Measurements from ENCODE around the gene CD276. TPM values are rescaled to one million over a fixed set of nuclear protein-coding genes. Genes with fewer than 3 reads are reported as not detected.

The CD276 gene
- polyA plus RNA-seq, 1 donor from 2014 or later: 70.4 TPM

DNA sequence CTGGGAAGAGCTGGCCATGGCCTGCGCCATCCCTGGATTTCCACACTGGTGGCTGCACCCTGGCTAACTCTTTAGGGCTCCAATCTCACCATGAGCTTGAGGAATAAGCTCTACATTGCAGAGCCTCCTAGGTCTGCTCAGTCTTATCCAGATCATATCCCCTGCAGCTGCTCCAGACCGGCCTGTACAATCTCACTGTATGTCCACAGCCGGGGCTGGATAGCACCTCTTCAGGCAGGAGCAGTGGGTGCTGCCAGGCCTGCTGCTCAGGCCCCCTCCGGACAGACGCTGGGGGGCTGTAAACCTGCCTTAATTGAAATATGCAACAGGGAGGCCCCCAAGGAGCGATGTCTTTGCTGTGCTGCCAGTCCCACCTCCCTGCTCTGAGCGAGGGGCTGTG, 53.4 kb downstream of the CD276 start:
- H3K9me2 ChIP-seq (ENCODE audit: insufficient read depth, low read length): no peaks in the 10 kb centered on the region
- H2AFZ ChIP-seq (ENCODE audit: low read depth, low read length): no peak overlapping the region
- H3F3A ChIP-seq (ENCODE audit: insufficient read depth, low read length, poor library complexity, severe bottlenecking): no peaks in the 10 kb centered on the region
- H3K4me2 ChIP-seq (ENCODE audit: low read length): no peak overlapping the region
- H3K36me3 ChIP-seq (ENCODE audit: insufficient read depth, low read length): no peaks in the 10 kb centered on the region
- H3K4me3 ChIP-seq (ENCODE audit: low read length): no peak overlapping the region
- H3K27ac ChIP-seq (ENCODE audit: low read length): no peak overlapping the region
- no peaks in the 10 kb centered on the region for H4K20me1 ChIP-seq (ENCODE audit: insufficient read depth)
- H3K79me2 ChIP-seq (replicated peaks; ENCODE audit: insufficient read depth, low read length): no peaks in the 10 kb centered on the region
- no peaks in the 10 kb centered on the region for H3K9me3 ChIP-seq (ENCODE audit: low read length)
- H3K9ac ChIP-seq (ENCODE audit: low read length): no peak overlapping the region
- H3K27me3 ChIP-seq (ENCODE audit: insufficient read depth, low read depth, low read length): no peaks in the 10 kb centered on the region
- TF ChIP-seq POLR2AphosphoS5 (IDR thresholded peaks at IDR 0.05) (no peak), SMC3 (conservative IDR thresholded peaks at IDR 0.05; ENCODE audit: poor library complexity) (no peak), RAD21 (conservative IDR thresholded peaks at IDR 0.05) (no peak), EZH2 (IDR thresholded peaks at IDR 0.05; ENCODE audit: borderline replicate concordance, insufficient read depth, low read length, poor library complexity, severe bottlenecking) (no peak), EP300 (conservative IDR thresholded peaks at IDR 0.05; ENCODE audit: poor library complexity, severe bottlenecking) (no peak), MXI1 (conservative IDR thresholded peaks at IDR 0.05; ENCODE audit: poor library complexity, severe bottlenecking) (no peak), TAF1 (IDR thresholded peaks at IDR 0.05; ENCODE audit: low read depth) (no peak)
- TF ChIP-seq, protein P1, sequence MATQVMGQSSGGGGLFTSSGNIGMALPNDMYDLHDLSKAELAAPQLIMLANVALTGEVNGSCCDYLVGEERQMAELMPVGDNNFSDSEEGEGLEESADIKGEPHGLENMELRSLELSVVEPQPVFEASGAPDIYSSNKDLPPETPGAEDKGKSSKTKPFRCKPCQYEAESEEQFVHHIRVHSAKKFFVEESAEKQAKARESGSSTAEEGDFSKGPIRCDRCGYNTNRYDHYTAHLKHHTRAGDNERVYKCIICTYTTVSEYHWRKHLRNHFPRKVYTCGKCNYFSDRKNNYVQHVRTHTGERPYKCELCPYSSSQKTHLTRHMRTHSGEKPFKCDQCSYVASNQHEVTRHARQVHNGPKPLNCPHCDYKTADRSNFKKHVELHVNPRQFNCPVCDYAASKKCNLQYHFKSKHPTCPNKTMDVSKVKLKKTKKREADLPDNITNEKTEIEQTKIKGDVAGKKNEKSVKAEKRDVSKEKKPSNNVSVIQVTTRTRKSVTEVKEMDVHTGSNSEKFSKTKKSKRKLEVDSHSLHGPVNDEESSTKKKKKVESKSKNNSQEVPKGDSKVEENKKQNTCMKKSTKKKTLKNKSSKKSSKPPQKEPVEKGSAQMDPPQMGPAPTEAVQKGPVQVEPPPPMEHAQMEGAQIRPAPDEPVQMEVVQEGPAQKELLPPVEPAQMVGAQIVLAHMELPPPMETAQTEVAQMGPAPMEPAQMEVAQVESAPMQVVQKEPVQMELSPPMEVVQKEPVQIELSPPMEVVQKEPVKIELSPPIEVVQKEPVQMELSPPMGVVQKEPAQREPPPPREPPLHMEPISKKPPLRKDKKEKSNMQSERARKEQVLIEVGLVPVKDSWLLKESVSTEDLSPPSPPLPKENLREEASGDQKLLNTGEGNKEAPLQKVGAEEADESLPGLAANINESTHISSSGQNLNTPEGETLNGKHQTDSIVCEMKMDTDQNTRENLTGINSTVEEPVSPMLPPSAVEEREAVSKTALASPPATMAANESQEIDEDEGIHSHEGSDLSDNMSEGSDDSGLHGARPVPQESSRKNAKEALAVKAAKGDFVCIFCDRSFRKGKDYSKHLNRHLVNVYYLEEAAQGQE (IDR thresholded peaks at IDR 0.05; ENCODE audit: borderline replicate concordance): no peak
- TF ChIP-seq, protein P2, sequence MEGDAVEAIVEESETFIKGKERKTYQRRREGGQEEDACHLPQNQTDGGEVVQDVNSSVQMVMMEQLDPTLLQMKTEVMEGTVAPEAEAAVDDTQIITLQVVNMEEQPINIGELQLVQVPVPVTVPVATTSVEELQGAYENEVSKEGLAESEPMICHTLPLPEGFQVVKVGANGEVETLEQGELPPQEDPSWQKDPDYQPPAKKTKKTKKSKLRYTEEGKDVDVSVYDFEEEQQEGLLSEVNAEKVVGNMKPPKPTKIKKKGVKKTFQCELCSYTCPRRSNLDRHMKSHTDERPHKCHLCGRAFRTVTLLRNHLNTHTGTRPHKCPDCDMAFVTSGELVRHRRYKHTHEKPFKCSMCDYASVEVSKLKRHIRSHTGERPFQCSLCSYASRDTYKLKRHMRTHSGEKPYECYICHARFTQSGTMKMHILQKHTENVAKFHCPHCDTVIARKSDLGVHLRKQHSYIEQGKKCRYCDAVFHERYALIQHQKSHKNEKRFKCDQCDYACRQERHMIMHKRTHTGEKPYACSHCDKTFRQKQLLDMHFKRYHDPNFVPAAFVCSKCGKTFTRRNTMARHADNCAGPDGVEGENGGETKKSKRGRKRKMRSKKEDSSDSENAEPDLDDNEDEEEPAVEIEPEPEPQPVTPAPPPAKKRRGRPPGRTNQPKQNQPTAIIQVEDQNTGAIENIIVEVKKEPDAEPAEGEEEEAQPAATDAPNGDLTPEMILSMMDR (IDR thresholded peaks at IDR 0.05; ENCODE audit: poor library complexity, severe bottlenecking): no peak

DNA sequence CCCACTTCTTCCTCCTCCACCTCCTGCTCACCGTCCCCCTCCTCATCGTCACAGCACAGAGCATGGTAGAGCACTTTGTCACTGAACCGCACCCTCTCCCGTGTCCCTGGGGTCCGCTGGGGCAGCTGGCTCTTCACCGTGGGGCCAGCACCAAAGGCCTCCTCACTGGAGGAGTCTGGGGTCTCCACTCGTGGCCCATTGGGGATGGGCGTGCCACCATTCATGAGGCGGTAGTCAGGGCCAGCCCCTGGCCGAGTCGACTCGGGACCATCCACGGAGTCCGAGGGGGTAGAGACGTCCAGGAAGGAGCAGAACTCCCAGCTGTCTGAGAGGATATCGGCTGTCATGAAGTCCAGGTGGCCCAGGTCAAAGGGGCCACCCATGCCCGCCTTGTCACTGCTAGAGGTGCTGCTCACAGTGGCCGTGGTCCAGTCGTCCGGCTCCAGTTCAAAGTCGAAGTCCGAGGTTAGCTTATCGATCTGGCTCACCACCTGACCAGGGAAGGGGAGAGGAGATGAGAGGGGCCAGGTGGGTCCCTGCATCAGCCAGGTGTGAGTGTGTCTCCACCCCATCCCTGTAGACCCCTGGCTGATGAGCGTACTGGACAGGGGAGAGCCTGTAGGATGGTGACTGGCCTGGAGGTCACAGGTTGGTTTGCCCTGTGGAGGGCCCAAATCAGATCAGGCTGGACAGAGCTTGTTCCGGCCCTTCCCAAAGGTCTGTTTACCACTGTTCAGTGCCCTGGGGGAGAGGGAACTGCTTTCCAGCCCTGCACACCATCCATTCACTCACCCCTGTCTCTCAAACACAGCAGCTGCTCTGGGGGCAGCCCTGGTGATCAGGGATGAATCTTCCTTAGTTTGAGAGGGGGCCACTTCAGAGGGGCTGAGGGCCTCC, 56.2 kb downstream of the CD276 start:
- Histone ChIP-seq H3K4me2 (ENCODE audit: low read length) (no peak overlapping the region), H4K20me1 (ENCODE audit: insufficient read depth) (no peaks in the 10 kb centered on the region), H3K79me2 (replicated peaks; ENCODE audit: insufficient read depth, low read length) (no peaks in the 10 kb centered on the region), H3F3A (ENCODE audit: insufficient read depth, low read length, poor library complexity, severe bottlenecking) (no peaks in the 10 kb centered on the region), H3K27me3 (ENCODE audit: insufficient read depth, low read depth, low read length) (no peaks in the 10 kb centered on the region), H3K27ac (ENCODE audit: low read length) (no peak overlapping the region), H3K9me3 (ENCODE audit: low read length) (no peaks in the 10 kb centered on the region), H2AFZ (ENCODE audit: low read depth, low read length) (no peak overlapping the region), H3K9me2 (ENCODE audit: insufficient read depth, low read length) (no peaks in the 10 kb centered on the region), H3K9ac (ENCODE audit: low read length) (no peak overlapping the region), H3K36me3 (ENCODE audit: insufficient read depth, low read length) (no peaks in the 10 kb centered on the region), H3K4me3 (ENCODE audit: low read length) (no peak overlapping the region)
- TF ChIP-seq, protein P2 (IDR thresholded peaks at IDR 0.05; ENCODE audit: poor library complexity, severe bottlenecking): no peak
- TF ChIP-seq TAF1 (IDR thresholded peaks at IDR 0.05; ENCODE audit: low read depth) (no peak), EP300 (conservative IDR thresholded peaks at IDR 0.05; ENCODE audit: poor library complexity, severe bottlenecking) (no peak), RAD21 (conservative IDR thresholded peaks at IDR 0.05) (no peak)
